HG02852 (cell line): ENCODE results near the gene CAPZA1.

Experiments used
- ATAC-seq: cut with Tn5 transposase; IDR thresholded peaks from one replicate; pipeline ENCODE4 v1.9.1; 2021; ENCODE audit warnings: mild to moderate bottlenecking, moderate library complexity; ENCODE audit not compliant: unreplicated experiment

CAPZA1 gene

DNA sequence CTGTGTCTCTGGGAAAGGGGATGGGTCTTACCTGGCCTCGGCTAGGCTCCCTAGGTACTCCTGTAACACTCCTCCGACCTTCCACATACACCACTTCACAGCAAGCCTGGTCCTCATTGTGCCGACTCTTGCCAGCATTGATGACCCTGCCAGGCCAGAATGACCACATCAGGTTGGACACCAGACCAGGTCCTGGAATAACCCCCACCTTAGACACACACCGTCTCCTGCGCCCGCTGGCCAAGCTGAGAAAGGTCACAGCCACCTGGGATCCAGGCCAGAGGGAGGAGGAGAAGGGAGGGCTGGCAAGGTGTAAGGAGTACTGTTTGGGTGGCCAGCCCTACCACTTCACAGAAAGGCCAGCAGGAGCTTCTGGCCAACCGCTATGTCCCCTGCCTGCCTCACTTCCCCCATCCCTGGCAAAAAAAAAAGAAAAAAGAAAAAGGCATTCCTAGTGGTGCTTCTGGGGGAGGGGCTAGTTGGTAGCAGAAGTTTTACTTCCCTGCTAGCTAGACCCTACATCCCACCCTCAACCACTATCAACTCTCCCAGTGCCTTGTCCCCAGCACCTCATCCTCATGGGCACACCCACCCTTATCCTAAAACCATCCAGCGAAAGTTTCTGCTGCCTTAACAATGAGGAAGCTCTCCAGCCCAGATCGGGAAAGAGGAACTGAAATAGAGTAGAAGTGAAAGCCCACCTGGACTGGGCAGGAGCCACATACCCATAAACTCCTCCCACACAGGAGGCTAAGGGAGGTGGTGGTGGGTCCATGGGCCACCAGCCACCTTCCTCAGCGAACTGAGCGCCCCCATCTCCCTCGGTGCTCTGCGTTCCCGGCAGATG, 94.1 kb downstream of the CAPZA1 start:
- peak; percentile 29 for ATAC-seq

- peak; percentile 5 for ATAC-seq
Measured at GRCh38 chr1:112714313-112715263, 95.0 kb downstream of the CAPZA1 start.

- ATAC-seq: peak; percentile 80
Measured at GRCh38 chr1:112715264-112716053, 95.8 kb downstream of the CAPZA1 start, which contains the start of gene PPM1J. Gene PPM1J (minus strand): TSS chr1:112715332. CDS start chr1:112715301, 31 bp downstream.

DNA sequence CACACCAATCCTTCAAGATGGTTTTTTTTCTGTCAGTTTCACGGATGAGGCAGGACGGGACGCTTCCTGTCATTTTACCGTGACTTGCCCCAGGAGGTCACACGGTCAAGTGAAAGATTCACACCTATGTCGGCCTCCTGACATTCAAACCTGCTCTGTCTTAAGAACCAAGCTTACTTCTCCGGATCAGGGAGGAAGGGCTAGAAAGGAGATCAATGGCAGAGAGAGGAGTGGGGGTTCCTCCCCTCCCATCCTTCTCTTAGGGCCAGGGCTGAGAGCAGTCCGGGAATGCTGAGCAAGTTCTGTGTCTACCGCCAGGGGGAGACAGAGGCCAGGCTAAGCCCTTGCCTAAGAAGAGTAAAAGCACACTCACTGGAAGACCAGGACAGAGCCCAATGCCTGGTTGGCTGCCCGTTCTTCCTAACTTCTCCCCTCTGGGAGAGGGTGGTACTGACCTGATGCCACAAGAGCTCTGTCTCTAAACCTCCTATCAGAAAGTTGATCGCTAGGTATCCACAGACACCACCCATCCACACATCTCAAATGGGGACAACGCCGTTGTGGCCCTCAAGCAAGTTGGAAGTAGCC, 96.6 kb downstream of the CAPZA1 start:
- ATAC-seq: peak; percentile 30

GRCh38 chr1:112717263-112717873, 97.7 kb downstream of the CAPZA1 start:
- ATAC-seq: no peak

DNA sequence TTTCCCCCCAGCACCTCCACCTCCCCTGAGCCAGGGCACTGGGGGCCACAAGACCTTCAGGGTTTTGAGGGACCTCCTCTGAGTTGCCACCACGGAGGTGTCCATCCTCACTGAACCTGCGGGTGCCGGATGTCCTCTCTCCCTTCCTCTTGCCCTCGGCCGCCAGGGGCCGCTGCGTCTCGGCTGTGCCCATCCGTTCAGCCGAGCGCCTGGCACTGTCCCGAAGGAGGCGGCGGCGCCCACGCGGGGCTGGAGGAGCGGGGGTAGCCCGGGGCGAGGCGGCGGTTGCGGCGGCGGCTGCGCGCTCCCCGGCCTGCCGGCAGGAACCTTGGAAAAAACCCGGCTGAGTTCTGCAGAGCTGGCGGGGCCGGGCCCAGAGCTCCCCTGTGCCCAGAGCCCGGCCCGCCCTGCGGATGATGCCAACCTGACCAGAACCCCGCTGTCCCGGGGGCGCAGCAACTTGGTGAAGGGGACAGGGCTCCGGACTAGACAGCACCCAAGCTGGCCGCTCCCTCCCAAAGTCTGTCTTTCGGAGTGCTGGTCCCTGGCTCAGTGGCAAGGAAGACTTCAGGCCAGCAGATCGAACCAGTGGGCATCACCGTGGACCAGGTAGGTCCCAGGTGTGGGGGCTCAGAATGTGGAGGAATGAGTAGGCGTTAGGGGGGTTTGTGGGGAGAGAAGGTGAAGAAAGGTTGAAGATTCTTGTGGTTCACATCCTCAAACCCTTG, 99.2 kb downstream of the CAPZA1 start:
- no peak for ATAC-seq

GRCh38 chr1:112719706-112720105, 100.1 kb downstream of the CAPZA1 start:
- ATAC-seq: no peak

DNA sequence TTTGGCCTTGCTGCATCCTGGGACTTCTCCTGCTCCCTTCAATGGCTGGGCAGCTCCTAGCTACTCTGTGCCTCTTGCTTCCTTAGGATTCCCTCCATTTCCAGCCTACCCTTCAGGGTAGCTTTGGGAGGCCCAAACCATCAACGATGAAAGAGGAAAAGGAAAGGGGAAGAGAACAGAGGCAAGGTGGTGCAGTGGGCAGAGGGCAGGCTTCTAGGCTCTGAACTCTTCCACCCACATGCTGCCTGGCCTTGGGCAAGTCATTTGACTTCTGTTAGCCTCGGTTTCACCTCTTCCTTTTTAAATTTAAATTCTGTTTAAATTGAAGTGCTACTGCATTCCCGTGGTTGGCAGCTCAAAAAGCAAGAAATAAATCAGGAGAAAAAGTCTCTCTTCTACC, 101.2 kb downstream of the CAPZA1 start:
- ATAC-seq: no peak
